Skeletal muscle satellite cell (primary cell): ENCODE results near the gene DAPK1. TPM values are rescaled to one million over a fixed set of nuclear protein-coding genes. Genes with fewer than 3 reads are reported as not detected.

Source experiments
- H3K27me3 ChIP-seq: 2 replicates; pipeline ENCODE4 v1.7.0; 2013; ENCODE audit warnings: low read length; ENCODE audit not compliant: control insufficient read depth, insufficient read depth
- H3K36me3 ChIP-seq: 2 replicates; pipeline ENCODE4 v1.7.0; 2013; ENCODE audit warnings: mild to moderate bottlenecking, control low read depth, low read length; ENCODE audit not compliant: insufficient read depth
- H3K4me1 ChIP-seq: 2 replicates; pipeline ENCODE4 v1.7.0; 2013; ENCODE audit warnings: low read length; ENCODE audit not compliant: control insufficient read depth, insufficient read depth
- H3K4me2 ChIP-seq: 2 replicates; pipeline ENCODE4 v1.7.0; 2013; ENCODE audit warnings: mild to moderate bottlenecking, low read length
- H3K4me3 ChIP-seq: 2 replicates; pipeline ENCODE4 v1.7.0; 2013; ENCODE audit warnings: low read length
- H3K9ac ChIP-seq: 2 replicates; pipeline ENCODE4 v1.7.0; 2013; ENCODE audit warnings: mild to moderate bottlenecking, low read depth, low read length, moderate library complexity
- H3K9me3 ChIP-seq: replicated peaks from 2 replicates; pipeline ENCODE4 v1.7.0; 2013; ENCODE audit warnings: mild to moderate bottlenecking, control low read depth, low read length
- total RNA-seq: library from RNA; depleted of rRNA; stranded (reverse); fragments of >200 nt; gene quantifications from 2 replicates; pipeline ENCODE4 v1.2.3, GENCODE V29; 2012; rRNA removed

Gene DAPK1
- 0.25 and 2.8 TPM in 2 replicates for total RNA-seq

DNA sequence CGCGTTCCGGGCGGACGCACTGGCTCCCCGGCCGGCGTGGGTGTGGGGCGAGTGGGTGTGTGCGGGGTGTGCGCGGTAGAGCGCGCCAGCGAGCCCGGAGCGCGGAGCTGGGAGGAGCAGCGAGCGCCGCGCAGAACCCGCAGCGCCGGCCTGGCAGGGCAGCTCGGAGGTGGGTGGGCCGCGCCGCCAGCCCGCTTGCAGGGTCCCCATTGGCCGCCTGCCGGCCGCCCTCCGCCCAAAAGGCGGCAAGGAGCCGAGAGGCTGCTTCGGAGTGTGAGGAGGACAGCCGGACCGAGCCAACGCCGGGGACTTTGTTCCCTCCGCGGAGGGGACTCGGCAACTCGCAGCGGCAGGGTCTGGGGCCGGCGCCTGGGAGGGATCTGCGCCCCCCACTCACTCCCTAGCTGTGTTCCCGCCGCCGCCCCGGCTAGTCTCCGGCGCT is at the start of gene DAPK1:
Gene DAPK1 (plus strand): TSS at position 264 of the 442 bp plus-strand sequence. CDS start 1,211 bp downstream, outside the sequence.
- no peaks in the 10 kb centered on the region for H3K9me3 ChIP-seq
- H3K27me3 ChIP-seq, result no peaks in the 10 kb centered on the region
- H3K9ac ChIP-seq, result peak within 1 kb of the TSS; percentile 87
- peak within 1 kb of the TSS; percentile 96 for H3K4me3 ChIP-seq
- H3K36me3 ChIP-seq, result no peaks in the 10 kb centered on the region
- H3K4me1 ChIP-seq, result peaks cover 17% of the 10 kb centered on the region
- peak within 1 kb of the TSS; percentile 93 for H3K4me2 ChIP-seq

DNA sequence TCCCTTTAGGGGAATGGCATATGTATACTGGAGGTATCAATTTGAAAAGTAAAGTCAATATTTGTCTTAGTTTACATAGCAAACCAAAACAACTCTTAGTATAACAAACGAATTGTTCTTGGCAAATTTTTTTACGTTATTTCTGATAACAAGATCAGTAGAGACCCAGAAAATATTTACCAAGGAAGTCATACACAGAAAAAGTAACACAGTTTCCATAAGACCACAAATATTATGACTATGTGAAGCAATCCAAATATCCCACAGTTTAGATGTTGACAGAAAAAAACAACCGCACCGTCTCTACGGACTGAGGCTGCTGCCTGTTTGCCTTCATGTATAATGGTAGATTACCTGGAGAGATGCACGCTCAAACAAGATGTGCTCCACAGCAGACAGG is 46.5 kb upstream of the DAPK1 start:
- Histone ChIP-seq H3K4me2 (no peak overlapping the region), H3K9ac (no peak overlapping the region), H3K9me3 (peaks cover 4% of the 10 kb centered on the region), H3K4me3 (no peak overlapping the region), H3K36me3 (no peaks in the 10 kb centered on the region), H3K27me3 (no peaks in the 10 kb centered on the region), H3K4me1 (no peaks in the 10 kb centered on the region)

DNA sequence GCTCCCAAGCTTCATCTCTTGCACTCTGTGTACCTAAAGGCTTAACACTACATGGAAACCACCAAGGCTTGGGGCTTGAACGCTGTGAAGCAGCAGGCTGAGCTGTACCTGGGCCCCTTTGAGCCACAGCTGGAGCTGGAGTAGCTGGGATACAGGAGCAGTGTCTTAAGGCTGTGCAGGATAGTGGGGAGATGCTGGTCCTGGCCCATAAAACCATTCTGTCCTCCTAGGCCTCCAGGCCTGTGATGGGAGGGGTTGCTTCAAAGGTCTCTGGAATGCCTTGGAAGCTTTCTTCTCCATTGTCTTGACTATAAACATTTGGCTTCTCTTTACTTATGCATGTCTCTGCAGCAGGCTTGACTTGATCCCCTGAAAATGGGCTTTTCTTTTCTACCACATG is 42.3 kb upstream of the DAPK1 start:
- no peaks in the 10 kb centered on the region for H3K27me3 ChIP-seq
- no peak overlapping the region for H3K4me3 ChIP-seq
- no peak overlapping the region for H3K4me2 ChIP-seq
- H3K36me3 ChIP-seq, result no peaks in the 10 kb centered on the region
- no peaks in the 10 kb centered on the region for H3K4me1 ChIP-seq
- H3K9ac ChIP-seq, result no peak overlapping the region
- H3K9me3 ChIP-seq, result peaks cover 4% of the 10 kb centered on the region

DNA sequence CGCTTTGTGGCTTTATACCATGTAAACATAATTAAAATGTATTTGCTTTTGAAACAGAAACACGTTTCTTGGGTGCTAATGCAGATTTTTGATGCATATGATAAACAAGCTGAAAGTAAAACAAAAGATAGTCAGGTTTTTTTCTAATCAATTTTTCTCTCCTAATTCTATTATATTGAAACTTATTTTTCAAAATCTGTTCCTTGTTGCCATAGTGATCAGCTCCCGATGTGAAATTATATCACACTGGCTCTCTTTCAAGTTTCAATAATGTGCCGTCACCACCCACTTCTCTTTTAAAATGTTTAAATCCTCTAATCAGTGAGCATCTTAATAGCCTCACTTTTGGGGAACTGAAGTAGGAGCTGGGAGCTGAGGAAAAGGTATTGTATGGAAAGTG is 36.4 kb upstream of the DAPK1 start:
- no peaks in the 10 kb centered on the region for H3K27me3 ChIP-seq
- H3K36me3 ChIP-seq, result no peaks in the 10 kb centered on the region
- H3K9ac ChIP-seq, result no peak overlapping the region
- no peaks in the 10 kb centered on the region for H3K4me1 ChIP-seq
- H3K4me2 ChIP-seq, result no peak overlapping the region
- no peak overlapping the region for H3K4me3 ChIP-seq
- H3K9me3 ChIP-seq, result no peaks in the 10 kb centered on the region

DNA sequence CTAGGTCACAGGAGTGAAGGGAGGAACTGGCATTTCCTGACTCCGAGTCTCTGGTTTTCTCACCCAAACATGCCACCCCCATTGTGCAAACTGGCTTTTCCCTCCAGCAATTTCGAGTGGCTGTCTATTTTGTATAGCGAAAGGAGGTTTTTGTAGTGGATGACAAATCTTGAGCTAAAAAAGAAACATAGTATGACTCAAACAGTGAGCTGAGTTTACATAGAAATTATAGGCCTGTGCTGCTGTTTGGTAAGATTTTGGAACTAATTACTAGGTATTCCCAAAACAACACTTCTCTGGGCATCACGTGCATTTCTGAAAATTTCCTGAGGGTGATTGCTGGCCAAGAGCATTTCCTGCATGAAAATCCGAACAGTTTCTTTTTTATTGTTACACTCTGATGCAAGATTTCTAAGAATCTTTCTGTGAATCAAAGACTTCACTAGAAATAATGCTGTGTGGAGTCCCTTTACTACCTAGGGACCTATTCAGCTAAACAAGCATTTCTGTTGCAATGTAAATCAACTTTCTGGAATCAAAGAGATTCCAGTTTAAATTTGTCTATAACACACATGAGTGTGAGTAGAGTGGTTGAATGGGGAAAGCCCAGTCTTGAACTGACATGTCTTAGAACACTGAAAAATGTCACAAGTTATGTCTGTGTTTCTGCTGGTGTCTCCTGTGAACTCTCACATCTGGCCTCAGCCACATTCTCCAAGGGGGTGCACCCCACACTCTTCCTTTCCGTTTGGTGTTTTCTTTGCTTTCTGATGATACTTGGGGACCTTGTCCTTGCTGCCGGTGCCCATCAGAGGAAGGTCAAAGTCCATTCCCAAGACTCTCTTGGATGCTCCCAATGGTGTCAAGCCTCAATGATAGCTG is 33.3 kb upstream of the DAPK1 start:
- no peaks in the 10 kb centered on the region for H3K27me3 ChIP-seq
- no peaks in the 10 kb centered on the region for H3K9me3 ChIP-seq
- H3K4me2 ChIP-seq, result no peak overlapping the region
- H3K36me3 ChIP-seq, result no peaks in the 10 kb centered on the region
- no peak overlapping the region for H3K4me3 ChIP-seq
- H3K9ac ChIP-seq, result no peak overlapping the region
- H3K4me1 ChIP-seq, result no peaks in the 10 kb centered on the region

DNA sequence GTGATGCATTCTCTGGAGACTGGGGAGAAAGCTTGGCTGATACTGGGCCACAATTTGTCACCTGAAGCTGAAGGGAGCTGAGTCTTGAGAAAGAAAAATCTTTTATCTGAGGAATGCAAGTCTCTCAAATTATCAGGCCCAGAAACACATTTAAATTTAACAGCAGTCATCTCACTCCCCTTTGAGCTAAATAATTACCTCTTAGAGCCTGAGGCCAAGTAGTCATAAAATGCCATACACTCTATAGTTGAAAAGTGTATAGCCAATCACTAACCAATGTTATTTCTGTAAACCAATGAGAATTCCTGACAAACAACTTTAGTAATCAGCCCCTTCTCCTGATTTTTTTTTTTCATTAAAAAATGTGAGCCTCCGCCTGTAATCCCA is 32.7 kb upstream of the DAPK1 start:
- no peaks in the 10 kb centered on the region for H3K36me3 ChIP-seq
- H3K27me3 ChIP-seq, result no peaks in the 10 kb centered on the region
- H3K9ac ChIP-seq, result no peak overlapping the region
- no peak overlapping the region for H3K4me3 ChIP-seq
- no peaks in the 10 kb centered on the region for H3K9me3 ChIP-seq
- no peak overlapping the region for H3K4me2 ChIP-seq
- H3K4me1 ChIP-seq, result no peaks in the 10 kb centered on the region

DNA sequence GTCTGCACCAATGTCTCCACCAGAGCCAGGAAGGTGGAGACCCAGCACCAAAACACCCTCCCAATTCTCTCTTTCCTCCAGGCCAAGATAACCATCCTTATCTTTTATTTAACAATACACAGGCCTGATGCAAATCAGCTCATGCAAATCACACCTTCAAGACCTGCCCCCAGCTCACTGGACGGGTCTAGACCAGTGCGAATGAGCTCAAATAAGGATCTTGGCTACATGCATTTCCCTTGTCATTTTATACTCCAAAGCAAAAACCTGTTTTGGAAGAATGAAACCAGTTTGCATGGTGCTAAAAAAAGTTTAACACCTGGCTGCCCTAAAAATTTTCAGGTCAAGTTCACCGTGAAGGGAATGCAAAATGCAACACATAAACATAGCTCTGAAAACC is 31.9 kb upstream of the DAPK1 start:
- H3K9ac ChIP-seq, result no peak overlapping the region
- H3K4me1 ChIP-seq, result no peaks in the 10 kb centered on the region
- no peak overlapping the region for H3K4me2 ChIP-seq
- no peaks in the 10 kb centered on the region for H3K27me3 ChIP-seq
- no peaks in the 10 kb centered on the region for H3K9me3 ChIP-seq
- H3K4me3 ChIP-seq, result no peak overlapping the region
- H3K36me3 ChIP-seq, result no peaks in the 10 kb centered on the region

DNA sequence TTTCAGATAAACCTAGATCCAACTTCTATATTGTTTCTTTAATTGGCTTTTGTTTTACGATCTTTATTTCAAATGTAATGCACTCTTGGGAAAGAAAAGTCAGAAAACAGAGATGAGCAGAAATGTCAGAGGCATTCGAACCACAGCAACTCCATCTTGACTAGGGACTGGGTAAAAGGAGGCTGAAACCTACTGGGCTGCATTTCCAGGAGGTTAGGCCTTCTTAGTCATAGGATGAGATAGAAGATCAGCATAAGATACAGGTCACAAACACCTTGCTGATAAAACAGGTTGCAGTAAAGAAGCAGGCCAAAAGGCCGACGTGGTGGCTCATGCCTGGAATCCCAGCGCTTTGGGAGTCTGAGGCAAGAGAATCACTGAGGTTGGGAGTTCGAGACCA is 30.5 kb upstream of the DAPK1 start:
- Histone ChIP-seq H3K4me3 (no peak overlapping the region), H3K4me1 (no peaks in the 10 kb centered on the region)

DNA sequence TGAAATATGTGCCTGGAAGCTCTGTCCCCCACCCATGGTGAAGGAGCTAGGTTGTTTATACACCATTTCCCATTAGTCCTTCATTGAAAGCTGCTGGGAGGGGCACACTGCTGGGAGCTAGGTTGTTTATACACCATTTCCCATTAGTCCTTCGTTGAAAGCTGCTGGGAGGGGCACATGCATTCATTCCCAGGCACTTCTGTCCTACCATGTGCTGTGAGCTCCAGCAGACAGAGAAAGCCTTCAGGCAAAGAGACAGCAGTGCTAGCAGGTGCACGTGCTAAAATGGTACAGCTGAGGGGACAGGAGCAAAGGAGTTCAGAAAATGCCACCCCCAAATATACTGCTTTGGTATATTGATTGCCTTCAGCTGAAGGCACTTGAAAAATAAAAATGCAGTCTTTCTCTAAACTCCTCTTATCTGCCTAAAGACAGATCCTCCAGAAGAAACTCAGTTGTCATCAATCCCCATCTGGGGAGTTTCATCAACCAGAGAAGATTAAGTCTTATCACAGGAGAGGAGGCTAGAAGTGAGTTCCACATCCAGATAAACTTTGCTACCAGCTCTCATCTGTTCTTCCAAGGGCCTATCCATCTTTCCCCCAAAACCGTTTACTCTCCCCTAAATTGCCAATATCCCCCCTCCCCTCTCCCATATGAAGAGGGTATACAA is 27.7 kb upstream of the DAPK1 start:
- no peak overlapping the region for H3K9ac ChIP-seq
- no peak overlapping the region for H3K4me2 ChIP-seq
- H3K27me3 ChIP-seq, result no peaks in the 10 kb centered on the region
- no peaks in the 10 kb centered on the region for H3K4me1 ChIP-seq
- no peaks in the 10 kb centered on the region for H3K9me3 ChIP-seq
- H3K4me3 ChIP-seq, result no peak overlapping the region
- no peaks in the 10 kb centered on the region for H3K36me3 ChIP-seq

More for the DNA sequence above, 30.5 kb upstream of the DAPK1 start:
- Histone ChIP-seq H3K27me3 (no peaks in the 10 kb centered on the region), H3K9me3 (no peaks in the 10 kb centered on the region), H3K36me3 (no peaks in the 10 kb centered on the region), H3K9ac (no peak overlapping the region), H3K4me2 (no peak overlapping the region)

DNA sequence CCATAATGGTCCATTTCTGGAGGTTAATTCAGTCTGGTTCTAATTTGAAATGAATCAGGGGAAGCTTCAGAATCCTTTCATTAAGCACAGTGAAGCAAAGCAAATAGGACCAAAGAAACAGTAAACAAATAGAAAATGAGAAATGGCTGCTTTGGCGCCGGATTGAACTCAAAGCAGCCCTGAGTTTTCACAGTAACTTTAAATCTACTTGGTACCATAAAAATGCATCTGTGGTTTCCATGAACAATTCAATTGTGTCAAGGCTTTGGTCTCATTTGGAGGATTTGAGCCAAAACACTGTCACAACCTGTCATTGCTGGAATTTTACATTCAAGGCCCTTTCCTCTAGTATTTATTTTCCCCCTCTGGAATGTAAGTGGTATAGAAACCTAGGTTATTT is 25.9 kb upstream of the DAPK1 start:
- Histone ChIP-seq H3K9me3 (no peaks in the 10 kb centered on the region), H3K27me3 (no peaks in the 10 kb centered on the region), H3K9ac (no peak overlapping the region), H3K4me3 (no peak overlapping the region), H3K4me1 (no peaks in the 10 kb centered on the region), H3K36me3 (no peaks in the 10 kb centered on the region), H3K4me2 (no peak overlapping the region)

DNA sequence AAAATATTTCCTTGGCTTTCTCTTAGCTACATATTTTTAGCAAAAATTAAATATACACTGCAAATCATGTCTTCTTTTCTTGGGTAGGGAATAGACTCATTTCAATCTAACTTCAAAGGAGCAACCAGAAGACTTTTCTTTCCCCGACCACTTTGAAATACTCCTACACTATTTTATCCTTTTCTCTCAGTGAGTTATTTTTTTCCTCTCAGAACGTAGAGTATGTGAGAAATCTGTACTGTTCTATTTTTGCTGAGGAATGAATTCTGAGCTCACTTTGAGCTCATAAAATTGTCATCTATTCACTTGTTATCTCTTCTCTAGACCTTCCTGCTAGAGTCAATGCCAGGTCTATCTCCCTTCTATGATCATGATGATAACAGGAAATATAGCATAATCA is 22.2 kb upstream of the DAPK1 start:
- no peak overlapping the region for H3K4me3 ChIP-seq
- H3K4me1 ChIP-seq, result no peaks in the 10 kb centered on the region
- H3K27me3 ChIP-seq, result no peaks in the 10 kb centered on the region
- H3K4me2 ChIP-seq, result no peak overlapping the region
- no peak overlapping the region for H3K9ac ChIP-seq
- H3K36me3 ChIP-seq, result no peaks in the 10 kb centered on the region
- H3K9me3 ChIP-seq, result no peaks in the 10 kb centered on the region
